GM21367 (cell line): ENCODE measurements around the gene USP9X.
"Not testable (repeated sequence)": the region's sequence is repeated elsewhere in the genome, so short reads cannot be mapped to it uniquely, and the experiment has no call there.

Source experiments
- ATAC-seq: cut with Tn5 transposase; IDR thresholded peaks from one replicate; pipeline ENCODE4 v1.9.1; 2021; ENCODE audit not compliant: unreplicated experiment

Gene USP9X, protein sequence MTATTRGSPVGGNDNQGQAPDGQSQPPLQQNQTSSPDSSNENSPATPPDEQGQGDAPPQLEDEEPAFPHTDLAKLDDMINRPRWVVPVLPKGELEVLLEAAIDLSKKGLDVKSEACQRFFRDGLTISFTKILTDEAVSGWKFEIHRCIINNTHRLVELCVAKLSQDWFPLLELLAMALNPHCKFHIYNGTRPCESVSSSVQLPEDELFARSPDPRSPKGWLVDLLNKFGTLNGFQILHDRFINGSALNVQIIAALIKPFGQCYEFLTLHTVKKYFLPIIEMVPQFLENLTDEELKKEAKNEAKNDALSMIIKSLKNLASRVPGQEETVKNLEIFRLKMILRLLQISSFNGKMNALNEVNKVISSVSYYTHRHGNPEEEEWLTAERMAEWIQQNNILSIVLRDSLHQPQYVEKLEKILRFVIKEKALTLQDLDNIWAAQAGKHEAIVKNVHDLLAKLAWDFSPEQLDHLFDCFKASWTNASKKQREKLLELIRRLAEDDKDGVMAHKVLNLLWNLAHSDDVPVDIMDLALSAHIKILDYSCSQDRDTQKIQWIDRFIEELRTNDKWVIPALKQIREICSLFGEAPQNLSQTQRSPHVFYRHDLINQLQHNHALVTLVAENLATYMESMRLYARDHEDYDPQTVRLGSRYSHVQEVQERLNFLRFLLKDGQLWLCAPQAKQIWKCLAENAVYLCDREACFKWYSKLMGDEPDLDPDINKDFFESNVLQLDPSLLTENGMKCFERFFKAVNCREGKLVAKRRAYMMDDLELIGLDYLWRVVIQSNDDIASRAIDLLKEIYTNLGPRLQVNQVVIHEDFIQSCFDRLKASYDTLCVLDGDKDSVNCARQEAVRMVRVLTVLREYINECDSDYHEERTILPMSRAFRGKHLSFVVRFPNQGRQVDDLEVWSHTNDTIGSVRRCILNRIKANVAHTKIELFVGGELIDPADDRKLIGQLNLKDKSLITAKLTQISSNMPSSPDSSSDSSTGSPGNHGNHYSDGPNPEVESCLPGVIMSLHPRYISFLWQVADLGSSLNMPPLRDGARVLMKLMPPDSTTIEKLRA (N-terminal part only)

DNA sequence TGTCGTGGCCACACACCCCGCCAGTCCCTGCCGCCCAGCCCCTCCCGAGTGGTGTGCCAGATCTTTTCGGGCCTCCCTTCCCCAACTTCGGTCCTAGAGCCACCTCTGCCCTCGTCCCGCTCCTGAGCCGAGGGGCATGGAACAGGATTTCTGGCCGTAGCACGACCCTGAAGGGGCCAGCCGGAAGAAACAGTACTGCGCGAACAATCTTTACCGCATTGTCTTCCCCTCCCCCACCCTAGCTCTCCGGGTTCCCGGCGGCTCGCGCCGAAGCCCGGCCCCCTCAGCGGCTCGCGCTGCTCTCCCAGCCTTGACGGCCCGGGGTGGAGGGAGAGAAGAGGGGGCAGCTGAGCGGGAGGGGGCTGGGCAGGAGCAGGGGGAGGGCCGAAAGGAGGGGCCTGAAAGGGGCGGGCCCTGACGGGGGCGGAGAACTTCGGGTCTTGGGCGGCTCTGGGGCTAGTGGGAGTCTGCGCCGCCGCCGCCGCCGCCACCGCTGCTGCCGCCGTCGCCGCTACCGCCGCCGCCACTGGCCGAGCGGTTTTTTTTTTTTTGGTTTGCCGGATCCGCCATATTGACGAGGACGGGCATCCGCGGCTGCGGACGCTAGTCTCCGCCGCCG lies at the start of gene USP9X:
Gene USP9X, plus strand, starts transcription at position 553 of the 619 bp plus-strand sequence. CDS start 38,184 bp downstream, outside the sequence.
- peak; percentile 38 for ATAC-seq

- no peak for ATAC-seq
Observed at GRCh38 chrX:41035582-41035981, 49.7 kb upstream of the USP9X start.

DNA sequence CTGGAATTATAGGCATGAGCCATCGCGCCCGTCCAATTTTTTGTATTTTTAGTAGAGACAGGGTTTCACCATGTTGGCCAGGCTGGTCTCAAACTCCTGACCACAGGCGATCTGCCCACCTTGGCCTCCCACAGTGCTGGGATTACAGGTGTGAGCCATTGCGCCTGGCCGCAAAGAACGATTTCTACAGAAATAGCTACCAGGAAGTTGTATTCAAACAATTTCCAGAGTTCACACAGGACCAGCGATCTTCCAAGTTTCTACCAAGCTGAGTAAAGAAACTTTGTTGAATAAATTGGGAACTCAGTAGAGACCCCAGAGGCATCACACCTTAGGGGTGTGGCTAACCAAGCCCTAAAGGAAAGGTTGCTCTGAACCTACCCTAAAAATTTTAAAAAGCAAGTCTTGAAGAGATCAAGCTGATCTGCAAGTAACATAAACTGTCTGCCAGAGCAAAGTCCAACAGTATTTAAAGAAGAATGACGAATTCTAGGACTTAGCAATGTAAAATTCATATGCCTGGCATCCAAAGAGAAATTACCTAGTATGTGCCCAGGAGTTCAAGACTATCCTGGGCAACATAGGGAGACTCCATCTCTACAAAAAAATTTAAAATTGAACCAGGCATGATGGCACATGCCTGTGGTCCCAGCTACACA lies 48.4 kb upstream of the USP9X start:
- ATAC-seq = no peak

DNA sequence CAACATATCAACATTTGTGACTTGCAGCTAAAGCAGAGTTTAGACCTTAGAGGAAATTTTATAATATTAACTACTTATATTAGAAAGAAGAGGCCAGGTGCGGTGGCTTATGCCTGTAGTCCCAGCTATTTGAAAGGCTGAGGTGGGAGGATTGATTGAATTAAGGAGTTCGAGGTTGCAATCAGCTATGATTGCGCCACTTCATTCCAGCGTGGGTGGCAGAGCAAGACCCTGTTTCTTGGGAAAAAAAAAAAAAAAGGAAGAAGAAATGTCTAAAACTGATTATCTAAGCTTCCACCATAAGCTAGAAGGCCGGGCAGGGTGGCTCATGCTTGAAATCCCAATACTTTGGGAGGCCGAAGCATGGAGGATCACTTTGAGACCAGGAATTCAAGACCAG lies 42.0 kb upstream of the USP9X start:
- ATAC-seq = no peak

GRCh38 chrX:41043674-41044345 lies 41.4 kb upstream of the USP9X start:
- ATAC-seq = no peak

- no peak for ATAC-seq
Observed at GRCh38 chrX:41045960-41046567, 39.2 kb upstream of the USP9X start.

GRCh38 chrX:41047878-41048534 lies 37.2 kb upstream of the USP9X start:
- no peak for ATAC-seq

DNA sequence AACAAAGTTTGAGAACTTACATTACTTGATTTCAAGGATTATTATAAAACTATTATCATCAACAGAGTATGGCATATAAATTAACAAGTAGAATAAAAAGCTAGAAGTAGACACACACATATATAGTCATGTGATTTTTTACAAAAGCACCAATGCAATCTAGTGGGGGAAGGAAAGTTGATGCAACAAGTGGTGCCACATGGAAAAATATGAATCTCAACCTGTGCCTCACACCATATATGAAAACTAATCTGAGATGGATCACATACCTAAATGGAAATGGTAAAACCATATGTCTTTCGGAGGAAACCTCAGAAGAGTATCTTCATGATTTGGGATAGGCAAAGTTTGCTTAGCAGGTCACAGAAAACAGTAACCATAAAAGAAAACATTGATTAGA lies 34.9 kb upstream of the USP9X start:
- ATAC-seq = no peak

DNA sequence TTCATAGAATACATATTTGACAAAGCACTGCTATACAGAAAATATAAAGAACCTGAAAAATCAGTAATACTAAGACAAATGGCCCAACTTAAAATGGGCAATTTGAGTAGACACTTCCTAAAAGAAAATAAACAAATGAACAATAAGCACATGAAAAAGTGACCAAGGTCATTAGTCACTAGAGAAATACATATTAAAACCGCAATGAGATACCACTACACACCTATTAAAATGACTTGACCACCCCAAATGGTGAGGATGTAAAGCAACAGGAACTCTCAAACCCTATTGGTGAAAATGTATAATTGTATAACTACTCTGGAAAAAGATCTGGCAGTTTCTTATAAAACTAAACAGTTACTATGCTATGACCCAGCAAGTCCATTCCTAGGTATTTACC lies 34.0 kb upstream of the USP9X start:
- no peak for ATAC-seq

GRCh38 chrX:41055740-41056139 lies 29.5 kb upstream of the USP9X start:
- no peak for ATAC-seq

- ATAC-seq = not testable (repeated sequence)
Observed at GRCh38 chrX:41063276-41063675, 22.0 kb upstream of the USP9X start.

- no peak for ATAC-seq
Observed at GRCh38 chrX:41064018-41064417, 21.2 kb upstream of the USP9X start.

DNA sequence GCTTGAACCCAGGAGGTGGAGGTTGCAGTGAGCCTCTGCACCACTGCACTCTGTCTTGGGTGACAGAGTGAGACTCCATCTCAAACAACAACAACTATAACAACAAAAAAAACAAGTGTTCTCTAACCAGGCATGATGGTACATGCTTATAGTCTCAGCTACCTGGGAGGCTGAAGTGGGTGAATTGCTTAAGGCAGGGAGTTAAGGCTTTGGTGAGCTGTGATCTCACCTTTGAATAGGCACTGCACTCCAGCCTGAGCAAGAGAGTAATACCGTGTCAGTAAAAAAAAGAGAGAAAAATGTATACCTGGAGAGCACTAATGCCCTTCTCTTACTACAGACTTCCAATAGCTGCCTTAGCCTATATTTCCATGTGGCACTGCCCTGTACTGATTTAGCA lies 18.9 kb upstream of the USP9X start:
- ATAC-seq = no peak

- no peak for ATAC-seq
Observed at GRCh38 chrX:41066969-41067368, 18.3 kb upstream of the USP9X start.

DNA sequence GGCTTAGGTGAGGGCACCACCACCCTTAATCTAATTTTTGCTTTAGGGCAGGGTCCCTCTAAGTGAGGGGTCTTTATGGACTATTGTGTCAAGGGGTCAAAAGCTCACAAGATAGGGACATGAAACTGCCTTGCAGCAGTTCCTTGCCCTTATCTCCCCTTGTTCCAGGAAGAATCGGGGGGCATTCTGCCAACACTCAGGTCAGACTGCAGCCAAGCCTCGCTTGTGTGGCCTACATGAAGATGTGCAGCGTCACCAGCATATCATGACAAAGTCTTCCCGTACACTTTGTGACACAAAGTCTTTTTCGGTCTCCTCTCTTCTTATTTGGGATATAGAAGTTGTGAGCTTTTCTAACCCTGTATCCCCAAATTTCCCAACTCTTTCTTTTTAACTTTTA lies 17.5 kb upstream of the USP9X start:
- no peak for ATAC-seq

GRCh38 chrX:41076742-41077141 lies 8.5 kb upstream of the USP9X start:
- ATAC-seq = no peak

- no peak for ATAC-seq
Observed at GRCh38 chrX:41081821-41082220, 3.4 kb upstream of the USP9X start.

GRCh38 chrX:41082783-41083182 lies 2.5 kb upstream of the USP9X start:
- no peak for ATAC-seq
